SK-N-SH treated with all-trans-retinoic acid at 6 μM for 48 hours (cell line): ENCODE results near the gene CCDC89.

Experiments
- ATAC-seq: fragments of 200-7000 bp; cut with Tn5 transposase; 3 replicates; pipeline ENCODE4 v1.9.1; 2020; ENCODE audit warnings: mild to moderate bottlenecking, moderate library complexity
- ARNTL ChIP-seq: fragments of 450-650 bp; formaldehyde crosslinking; IDR thresholded peaks from 2 replicates; pipeline ENCODE4 v1.5.0; 2020; ENCODE audit warnings: low read depth, mild to moderate bottlenecking, moderate library complexity, borderline replicate concordance
- CREB5 ChIP-seq: fragments of 250-450 bp; sonication (Bioruptor Pico); IDR thresholded peaks from 2 replicates; pipeline ENCODE4 v1.5.1; 2020; ENCODE audit warnings: low read depth, mild to moderate bottlenecking, moderate library complexity
- CSDC2 ChIP-seq: fragments of 250-450 bp; sonication (Bioruptor Pico); IDR thresholded peaks from 2 replicates; pipeline ENCODE4 v1.5.0; 2020; ENCODE audit warnings: mild to moderate bottlenecking, moderate library complexity
- CSRNP3 ChIP-seq: fragments of 250-450 bp; sonication (Bioruptor Pico); IDR thresholded peaks from 2 replicates; pipeline ENCODE4 v1.5.1; 2021; ENCODE audit warnings: mild to moderate bottlenecking, moderate library complexity
- ESRRG ChIP-seq: fragments of 250-450 bp; sonication (Bioruptor Pico); IDR thresholded peaks from 2 replicates; pipeline ENCODE4 v1.6.1; 2021; ENCODE audit warnings: mild to moderate bottlenecking
- GLIS3 ChIP-seq: fragments of 250-450 bp; sonication (Bioruptor Pico); IDR thresholded peaks from 2 replicates; pipeline ENCODE4 v1.5.0; 2020; ENCODE audit warnings: mild to moderate bottlenecking, moderate library complexity
- ISL1 ChIP-seq: fragments of 250-450 bp; sonication (Bioruptor Pico); IDR thresholded peaks from 2 replicates; pipeline ENCODE4 v2.1.2; 2022; ENCODE audit warnings: mild to moderate bottlenecking, moderate library complexity
- OSR1 ChIP-seq: fragments of 250-450 bp; sonication (Bioruptor Pico); IDR thresholded peaks from 2 replicates; pipeline ENCODE4 v1.8.0; 2022; ENCODE audit warnings: moderate library complexity, mild to moderate bottlenecking, inconsistent platforms
- PPARA ChIP-seq: fragments of 250-450 bp; sonication (Bioruptor Pico); IDR thresholded peaks from 2 replicates; pipeline ENCODE4 v1.5.0; 2020; ENCODE audit warnings: mild to moderate bottlenecking, borderline replicate concordance
- RARB ChIP-seq: fragments of 250-450 bp; sonication (Bioruptor Pico); IDR thresholded peaks from 2 replicates; pipeline ENCODE4 v1.8.0; 2021; ENCODE audit warnings: mild to moderate bottlenecking, moderate library complexity
- TCF4 ChIP-seq: fragments of 250-450 bp; sonication (Bioruptor Pico); IDR thresholded peaks from 2 replicates; pipeline ENCODE4 v1.8.0; 2021; ENCODE audit warnings: mild to moderate bottlenecking, moderate library complexity, borderline replicate concordance
- TOX ChIP-seq: fragments of 250-450 bp; sonication (Bioruptor Pico); IDR thresholded peaks from 2 replicates; pipeline ENCODE4 v1.8.0; 2021; ENCODE audit warnings: mild to moderate bottlenecking, moderate library complexity, borderline replicate concordance
- TSHZ2 ChIP-seq: fragments of 250-450 bp; sonication (Bioruptor Pico); IDR thresholded peaks from 2 replicates; pipeline ENCODE4 v1.5.0; 2020; ENCODE audit warnings: mild to moderate bottlenecking, moderate library complexity
- ZC3H10 ChIP-seq: fragments of 250-450 bp; sonication (Bioruptor Pico); IDR thresholded peaks from 2 replicates; pipeline ENCODE4 v1.5.1; 2021; ENCODE audit warnings: mild to moderate bottlenecking, moderate library complexity
- ZFP3 ChIP-seq: fragments of 250-450 bp; sonication (Bioruptor Pico); IDR thresholded peaks from 2 replicates; pipeline ENCODE4 v1.5.0; 2020; ENCODE audit warnings: mild to moderate bottlenecking, moderate library complexity
- ZNF565 ChIP-seq: fragments of 450-650 bp; formaldehyde crosslinking; conservative IDR thresholded peaks from 2 replicates; pipeline ENCODE4 v1.5.0; 2020; ENCODE audit warnings: low read depth, mild to moderate bottlenecking, moderate library complexity

The CCDC89 gene

GRCh38 chr11:85685820-85686459, at the start of gene CCDC89:
TSS of gene CCDC89 (minus strand) at chr11:85686195. CDS start at chr11:85686130, 65 bp downstream.
- TF ChIP-seq TCF4 (CRISPR knock-in tag) = no peak
- no peak for TF ChIP-seq RARB (CRISPR knock-in tag)
- TF ChIP-seq CREB5 = no peak
- TF ChIP-seq ZFP3 = no peak
- TF ChIP-seq TSHZ2 (CRISPR knock-in tag) = no peak
- TF ChIP-seq ZC3H10 (CRISPR knock-in tag) = no peak
- ATAC-seq = peak; percentile 95

GRCh38 chr11:85732965-85733364, 47.0 kb upstream of the CCDC89 start:
- no peak for ATAC-seq
- no peak for TF ChIP-seq OSR1
- no peak for TF ChIP-seq GLIS3 (CRISPR knock-in tag)
- no peak for TF ChIP-seq TOX (CRISPR knock-in tag)
- no peak for TF ChIP-seq ZNF565 (CRISPR knock-in tag)
- no peak for TF ChIP-seq ZC3H10 (CRISPR knock-in tag)
- TF ChIP-seq ESRRG (CRISPR knock-in tag) = no peak
- no peak for TF ChIP-seq ZFP3
- TF ChIP-seq CSRNP3 (CRISPR knock-in tag) = no peak

GRCh38 chr11:85726381-85726780, 40.4 kb upstream of the CCDC89 start:
- no peak for TF ChIP-seq CREB5
- TF ChIP-seq TSHZ2 (CRISPR knock-in tag) = no peak

GRCh38 chr11:85725510-85726258, 39.7 kb upstream of the CCDC89 start:
- TF ChIP-seq TOX (CRISPR knock-in tag) (0 out of 2 replicates have a peak, but pooled peaks have one; percentile 24), ARNTL (CRISPR knock-in tag) (no peak), TCF4 (CRISPR knock-in tag) (no peak), ISL1 (CRISPR knock-in tag) (peak; percentile 42; the same call in 1 of the 2 replicates), CSDC2 (CRISPR knock-in tag) (no peak), PPARA (CRISPR knock-in tag) (no peak), ZFP3 (no peak)
- TF ChIP-seq, all 23 proteins: peak for 2
- ATAC-seq = peak; percentile 82

More at GRCh38 chr11:85726381-85726780, 40.4 kb upstream of the CCDC89 start:
- no peak for ATAC-seq
